ENCODE results near the gene MGAT2. TPM values are rescaled to one million over a fixed set of nuclear protein-coding genes. Genes with fewer than 3 reads are reported as not detected.

Gene MGAT2

DNA sequence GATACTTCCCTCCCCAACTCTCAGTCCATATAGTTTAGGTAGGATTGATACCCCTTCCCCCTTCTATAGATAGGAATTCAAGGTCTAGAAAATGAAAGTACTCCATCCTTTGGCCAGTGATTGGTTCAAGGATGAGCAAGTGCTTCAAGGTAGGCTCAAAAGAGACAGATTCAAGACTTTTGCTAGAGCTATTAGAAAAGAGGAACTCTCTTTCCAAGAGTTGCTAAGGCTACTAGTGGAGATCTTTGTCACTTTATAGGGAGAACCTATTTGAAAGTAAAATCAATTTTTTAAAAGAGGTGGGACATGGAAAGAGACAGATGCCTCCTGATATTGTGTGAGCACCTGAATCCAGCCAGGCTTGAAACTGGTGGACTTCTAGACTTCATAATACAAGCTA is 49.9 kb downstream of the MGAT2 start:
- Histone ChIP-seq H3K9me3 (replicated peaks; ENCODE audit: low read length) (no peaks in the 10 kb centered on the region), H3K9ac (ENCODE audit: low read depth, low read length) (no peak overlapping the region), H3K4me3 (ENCODE audit: low read length) (no peak overlapping the region), H3K36me3 (ENCODE audit: insufficient read depth, low read length) (no peaks in the 10 kb centered on the region), H3K27me3 (ENCODE audit: control insufficient read depth, insufficient read depth, low read length) (no peaks in the 10 kb centered on the region), H3K4me2 (ENCODE audit: low read length) (no peak overlapping the region), H3K4me1 (ENCODE audit: control insufficient read depth, insufficient read depth, low read length) (no peaks in the 10 kb centered on the region)

Small RNAs within 50 kb of the gene (small RNA-seq; reads per million reads assigned to genes)
- gene AL139099.3, result not detected
- not detected for gene AL139099.4
- gene RF00019, result not detected
